ENCODE measurements around the gene SPRR1B.
"Not testable (repeated sequence)": the region's sequence is repeated elsewhere in the genome, so short reads cannot be mapped to it uniquely, and the experiment has no call there.

Gene SPRR1B

GRCh38 chr1:153032677-153033308 lies 1.8 kb downstream of the SPRR1B start:
- Histone ChIP-seq H3K36me3 (ENCODE audit: control insufficient read depth in 2 of 2, insufficient read depth in 2 of 2, low read length in 2 of 2) (no peaks in the 10 kb centered on the region), H3K4me3 (ENCODE audit: low read length in 2 of 2) (no peak overlapping the region), H3K9ac (ENCODE audit: low read depth in 1 of 2, low read length in 2 of 2) (no peak overlapping the region), H3K9me3 (ENCODE audit: control insufficient read depth in 2 of 2, low read length in 2 of 2) (no peaks in the 10 kb centered on the region), H3K27me3 (ENCODE audit: control insufficient read depth in 2 of 2, insufficient read depth in 2 of 2, low read length in 2 of 2) (no peaks in the 10 kb centered on the region), H3K27ac (ENCODE audit: low read depth in 2 of 2, low read length in 2 of 2) (no peak overlapping the region), H3K4me1 (ENCODE audit: control insufficient read depth in 2 of 2, insufficient read depth in 2 of 2, low read length in 2 of 2) (no peaks in the 10 kb centered on the region)

- H3K4me3 ChIP-seq (ENCODE audit: low read length in 2 of 2), result no peak overlapping the region
- H3K9ac ChIP-seq (ENCODE audit: low read depth in 1 of 2, low read length in 2 of 2), result no peak overlapping the region
- no peaks in the 10 kb centered on the region for H3K9me3 ChIP-seq (ENCODE audit: control insufficient read depth in 2 of 2, low read length in 2 of 2)
- H3K36me3 ChIP-seq (ENCODE audit: control insufficient read depth in 2 of 2, insufficient read depth in 2 of 2, low read length in 2 of 2), result no peaks in the 10 kb centered on the region
- H3K27ac ChIP-seq (ENCODE audit: low read depth in 2 of 2, low read length in 2 of 2), result no peak overlapping the region
- no peaks in the 10 kb centered on the region for H3K4me1 ChIP-seq (ENCODE audit: control insufficient read depth in 2 of 2, insufficient read depth in 2 of 2, low read length in 2 of 2)
- no peaks in the 10 kb centered on the region for H3K27me3 ChIP-seq (ENCODE audit: control insufficient read depth in 2 of 2, insufficient read depth in 2 of 2, low read length in 2 of 2)
Observed at GRCh38 chr1:153035211-153035610, 4.2 kb downstream of the SPRR1B start.

- Histone ChIP-seq H3K9ac (ENCODE audit: low read depth in 1 of 2, low read length in 2 of 2) (no peak within 1 kb of the TSS), H3K36me3 (ENCODE audit: control insufficient read depth in 2 of 2, insufficient read depth in 2 of 2, low read length in 2 of 2) (no peaks in the 10 kb centered on the region), H3K27me3 (ENCODE audit: control insufficient read depth in 2 of 2, insufficient read depth in 2 of 2, low read length in 2 of 2) (no peaks in the 10 kb centered on the region), H3K27ac (ENCODE audit: low read depth in 2 of 2, low read length in 2 of 2) (no peak within 1 kb of the TSS), H3K9me3 (ENCODE audit: control insufficient read depth in 2 of 2, low read length in 2 of 2) (no peaks in the 10 kb centered on the region), H3K4me3 (ENCODE audit: low read length in 2 of 2) (no peak within 1 kb of the TSS), H3K4me1 (ENCODE audit: control insufficient read depth in 2 of 2, insufficient read depth in 2 of 2, low read length in 2 of 2) (no peaks in the 10 kb centered on the region)
Observed at GRCh38 chr1:153040950-153041631, 10.1 kb downstream of the SPRR1B start, which contains the start of gene SPRR2D. SPRR2D (minus strand) TSS chr1:153041120; CDS start chr1:153040346, 774 bp downstream.

DNA sequence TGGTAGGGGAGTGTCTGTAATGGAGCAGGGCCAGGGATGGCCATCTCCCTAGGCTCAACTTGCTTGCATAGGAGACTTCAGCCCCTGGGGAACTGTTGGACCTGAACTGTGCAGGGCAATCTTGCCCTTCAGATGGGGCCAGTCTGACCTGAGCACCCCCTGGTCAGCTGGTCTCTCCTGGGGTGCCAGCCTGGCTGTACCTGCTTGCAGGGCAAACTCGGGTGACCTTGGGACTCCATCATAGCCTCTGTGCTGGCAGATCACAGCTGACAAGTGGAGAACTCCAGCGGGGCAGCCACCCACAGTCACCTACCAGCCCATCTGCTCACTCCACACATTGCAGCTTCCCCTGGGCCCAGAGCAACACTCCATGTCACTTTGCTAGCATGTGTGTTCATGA lies 18.2 kb downstream of the SPRR1B start:
- no peak overlapping the region for H3K27ac ChIP-seq (ENCODE audit: low read depth in 2 of 2, low read length in 2 of 2)
- H3K36me3 ChIP-seq (ENCODE audit: control insufficient read depth in 2 of 2, insufficient read depth in 2 of 2, low read length in 2 of 2), result no peaks in the 10 kb centered on the region
- no peak overlapping the region for H3K9ac ChIP-seq (ENCODE audit: low read depth in 1 of 2, low read length in 2 of 2)
- H3K27me3 ChIP-seq (ENCODE audit: control insufficient read depth in 2 of 2, insufficient read depth in 2 of 2, low read length in 2 of 2), result no peaks in the 10 kb centered on the region
- H3K4me1 ChIP-seq (ENCODE audit: control insufficient read depth in 2 of 2, insufficient read depth in 2 of 2, low read length in 2 of 2), result no peaks in the 10 kb centered on the region
- no peak overlapping the region for H3K4me3 ChIP-seq (ENCODE audit: low read length in 2 of 2)
- no peaks in the 10 kb centered on the region for H3K9me3 ChIP-seq (ENCODE audit: control insufficient read depth in 2 of 2, low read length in 2 of 2)

- not testable (repeated sequence) for H3K9ac ChIP-seq (ENCODE audit: low read depth in 1 of 2, low read length in 2 of 2); H3K36me3 ChIP-seq (ENCODE audit: control insufficient read depth in 2 of 2, insufficient read depth in 2 of 2, low read length in 2 of 2); H3K4me1 ChIP-seq (ENCODE audit: control insufficient read depth in 2 of 2, insufficient read depth in 2 of 2, low read length in 2 of 2); H3K27me3 ChIP-seq (ENCODE audit: control insufficient read depth in 2 of 2, insufficient read depth in 2 of 2, low read length in 2 of 2); H3K4me3 ChIP-seq (ENCODE audit: low read length in 2 of 2); H3K27ac ChIP-seq (ENCODE audit: low read depth in 2 of 2, low read length in 2 of 2); H3K9me3 ChIP-seq (ENCODE audit: control insufficient read depth in 2 of 2, low read length in 2 of 2)
Observed at GRCh38 chr1:153056111-153056510, 25.1 kb downstream of the SPRR1B start.

GRCh38 chr1:153057375-153057774 lies 26.4 kb downstream of the SPRR1B start, which contains the start of gene SPRR2A:
SPRR2A (minus strand) TSS chr1:153057512; CDS start chr1:153056735, 777 bp downstream.
- H3K4me3 ChIP-seq (ENCODE audit: low read length in 2 of 2), result no peak within 1 kb of the TSS
- no peaks in the 10 kb centered on the region for H3K36me3 ChIP-seq (ENCODE audit: control insufficient read depth in 2 of 2, insufficient read depth in 2 of 2, low read length in 2 of 2)

GRCh38 chr1:153058154-153058553 lies 27.2 kb downstream of the SPRR1B start:
- Histone ChIP-seq H3K27me3 (ENCODE audit: control insufficient read depth in 2 of 2, insufficient read depth in 2 of 2, low read length in 2 of 2) (peaks cover 0 to 2% of the 10 kb centered on the region in 2 donors), H3K9ac (ENCODE audit: low read depth in 1 of 2, low read length in 2 of 2) (no peak overlapping the region), H3K36me3 (ENCODE audit: control insufficient read depth in 2 of 2, insufficient read depth in 2 of 2, low read length in 2 of 2) (no peaks in the 10 kb centered on the region), H3K4me3 (ENCODE audit: low read length in 2 of 2) (no peak overlapping the region), H3K9me3 (ENCODE audit: control insufficient read depth in 2 of 2, low read length in 2 of 2) (no peaks in the 10 kb centered on the region), H3K4me1 (ENCODE audit: control insufficient read depth in 2 of 2, insufficient read depth in 2 of 2, low read length in 2 of 2) (no peaks in the 10 kb centered on the region), H3K27ac (ENCODE audit: low read depth in 2 of 2, low read length in 2 of 2) (no peak overlapping the region)

More at GRCh38 chr1:153057375-153057774, 26.4 kb downstream of the SPRR1B start, which contains the start of gene SPRR2A:
- peaks cover 0 to 2% of the 10 kb centered on the region in 2 donors for H3K27me3 ChIP-seq (ENCODE audit: control insufficient read depth in 2 of 2, insufficient read depth in 2 of 2, low read length in 2 of 2)
- H3K9ac ChIP-seq (ENCODE audit: low read depth in 1 of 2, low read length in 2 of 2), result no peak within 1 kb of the TSS
- no peak within 1 kb of the TSS for H3K27ac ChIP-seq (ENCODE audit: low read depth in 2 of 2, low read length in 2 of 2)
- no peaks in the 10 kb centered on the region for H3K4me1 ChIP-seq (ENCODE audit: control insufficient read depth in 2 of 2, insufficient read depth in 2 of 2, low read length in 2 of 2)
- H3K9me3 ChIP-seq (ENCODE audit: control insufficient read depth in 2 of 2, low read length in 2 of 2), result no peaks in the 10 kb centered on the region

GRCh38 chr1:153058826-153059784 lies 28.1 kb downstream of the SPRR1B start:
- Histone ChIP-seq H3K4me3 (ENCODE audit: low read length in 2 of 2) (no peak overlapping the region), H3K27me3 (ENCODE audit: control insufficient read depth in 2 of 2, insufficient read depth in 2 of 2, low read length in 2 of 2) (peaks cover 0 to 2% of the 10 kb centered on the region in 2 donors), H3K9me3 (ENCODE audit: control insufficient read depth in 2 of 2, low read length in 2 of 2) (no peaks in the 10 kb centered on the region), H3K4me1 (ENCODE audit: control insufficient read depth in 2 of 2, insufficient read depth in 2 of 2, low read length in 2 of 2) (no peaks in the 10 kb centered on the region), H3K9ac (ENCODE audit: low read depth in 1 of 2, low read length in 2 of 2) (no peak overlapping the region), H3K27ac (ENCODE audit: low read depth in 2 of 2, low read length in 2 of 2) (no peak overlapping the region), H3K36me3 (ENCODE audit: control insufficient read depth in 2 of 2, insufficient read depth in 2 of 2, low read length in 2 of 2) (no peaks in the 10 kb centered on the region)

DNA sequence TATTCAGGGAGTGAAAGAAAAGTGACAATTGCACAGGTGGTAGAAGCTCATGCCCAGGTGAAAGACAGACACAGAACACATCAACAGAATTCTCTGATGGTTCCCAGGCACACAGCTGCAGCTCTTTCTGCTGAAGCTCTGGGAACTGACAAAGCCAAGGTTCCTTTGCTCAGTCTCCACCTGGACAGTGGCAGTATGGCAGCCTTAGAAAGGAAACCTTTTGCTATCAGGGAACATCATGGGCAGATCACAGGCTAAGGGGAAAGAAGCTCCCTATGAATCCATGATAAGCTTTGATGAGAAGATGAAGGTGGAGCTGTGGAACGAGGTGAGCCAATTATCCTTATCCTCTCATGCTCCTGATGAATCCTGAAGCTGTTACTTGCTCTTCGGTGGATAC lies 39.2 kb downstream of the SPRR1B start:
- no peaks in the 10 kb centered on the region for H3K4me1 ChIP-seq (ENCODE audit: control insufficient read depth in 2 of 2, insufficient read depth in 2 of 2, low read length in 2 of 2)
- H3K4me3 ChIP-seq (ENCODE audit: low read length in 2 of 2), result no peak overlapping the region
- H3K27me3 ChIP-seq (ENCODE audit: control insufficient read depth in 2 of 2, insufficient read depth in 2 of 2, low read length in 2 of 2), result no peaks in the 10 kb centered on the region
- no peak overlapping the region for H3K27ac ChIP-seq (ENCODE audit: low read depth in 2 of 2, low read length in 2 of 2)
- H3K9me3 ChIP-seq (ENCODE audit: control insufficient read depth in 2 of 2, low read length in 2 of 2), result no peaks in the 10 kb centered on the region
- no peak overlapping the region for H3K9ac ChIP-seq (ENCODE audit: low read depth in 1 of 2, low read length in 2 of 2)
- no peaks in the 10 kb centered on the region for H3K36me3 ChIP-seq (ENCODE audit: control insufficient read depth in 2 of 2, insufficient read depth in 2 of 2, low read length in 2 of 2)

DNA sequence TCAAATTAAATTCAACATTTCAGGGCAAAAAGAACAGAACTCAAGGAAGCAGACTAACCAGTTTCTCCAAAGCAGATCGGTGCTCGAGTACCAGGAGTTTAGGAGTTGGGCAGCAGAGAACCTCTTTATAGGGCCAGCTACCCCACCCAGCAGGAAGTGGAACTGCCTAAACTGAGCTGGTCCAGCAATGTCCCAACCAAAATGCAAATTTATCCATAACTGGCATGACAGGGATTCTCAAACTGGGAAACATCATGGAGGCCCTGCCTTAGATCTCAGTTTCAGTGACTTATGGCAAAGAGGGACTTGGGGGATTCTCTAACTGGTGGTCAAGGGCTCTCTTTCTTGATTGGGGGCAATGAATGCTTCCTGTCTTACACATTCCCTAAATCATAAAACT lies 40.5 kb downstream of the SPRR1B start, which contains the start of gene SPRR2B:
Gene SPRR2B, minus strand, starts transcription at position 101 of the 400 bp plus-strand sequence. CDS start 772 bp downstream, outside the sequence.
- Histone ChIP-seq H3K36me3 (ENCODE audit: control insufficient read depth in 2 of 2, insufficient read depth in 2 of 2, low read length in 2 of 2) (no peaks in the 10 kb centered on the region), H3K4me3 (ENCODE audit: low read length in 2 of 2) (no peak within 1 kb of the TSS), H3K27me3 (ENCODE audit: control insufficient read depth in 2 of 2, insufficient read depth in 2 of 2, low read length in 2 of 2) (no peaks in the 10 kb centered on the region), H3K4me1 (ENCODE audit: control insufficient read depth in 2 of 2, insufficient read depth in 2 of 2, low read length in 2 of 2) (no peaks in the 10 kb centered on the region), H3K27ac (ENCODE audit: low read depth in 2 of 2, low read length in 2 of 2) (no peak within 1 kb of the TSS), H3K9me3 (ENCODE audit: control insufficient read depth in 2 of 2, low read length in 2 of 2) (no peaks in the 10 kb centered on the region), H3K9ac (ENCODE audit: low read depth in 1 of 2, low read length in 2 of 2) (no peak within 1 kb of the TSS)

All from mucosa of rectum (tissue), 2 donors.